Neural cell (in vitro differentiated cells): ENCODE measurements around the gene DST. TPM values are rescaled to one million over a fixed set of nuclear protein-coding genes. Genes with fewer than 3 reads are reported as not detected.

Experiments
- H2AFZ ChIP-seq: fragments of 200-600, 300-800 bp; sonication (generic), shearing (Covaris generic); 2 replicates; pipeline ENCODE4 v1.6.0; 2014; ENCODE audit warnings: low read depth, mild to moderate bottlenecking, antibody characterized with exemption, low read length, moderate library complexity
- H3F3A ChIP-seq: fragments of 200-600 bp; shearing (Covaris generic); 2 replicates; pipeline ENCODE4 v1.6.1; 2016; ENCODE audit warnings: mild to moderate bottlenecking, moderate library complexity, mixed read lengths, antibody characterized with exemption, low read length; ENCODE audit not compliant: insufficient read depth, poor library complexity, severe bottlenecking
- H3K27ac ChIP-seq: fragments of 200-600, 300-800 bp; sonication (generic), shearing (Covaris generic); 2 replicates; pipeline ENCODE4 v1.5.1; 2014; ENCODE audit warnings: mild to moderate bottlenecking, low read length, moderate library complexity
- H3K27me3 ChIP-seq: fragments of 300-800, 200-600 bp; sonication (generic), shearing (Covaris generic); 2 replicates; pipeline ENCODE4 v1.6.0; 2014; ENCODE audit warnings: mild to moderate bottlenecking, low read depth, low read length, moderate library complexity; ENCODE audit not compliant: insufficient read depth
- H3K36me3 ChIP-seq: fragments of 300-800, 200-600 bp; sonication (generic), shearing (Covaris generic); 2 replicates; pipeline ENCODE4 v1.5.1; 2014; ENCODE audit warnings: mild to moderate bottlenecking, antibody characterized with exemption, low read length, moderate library complexity; ENCODE audit not compliant: insufficient read depth
- H3K4me2 ChIP-seq: fragments of 300-800, 200-600 bp; sonication (generic), shearing (Covaris generic); 2 replicates; pipeline ENCODE4 v1.6.0; 2014; ENCODE audit warnings: mild to moderate bottlenecking, low read length
- H3K4me3 ChIP-seq: fragments of 300-800, 200-600 bp; sonication (generic), shearing (Covaris generic); 2 replicates; pipeline ENCODE4 v1.5.1; 2014; ENCODE audit warnings: mild to moderate bottlenecking, low read length, moderate library complexity
- H3K79me2 ChIP-seq: fragments of 200-600 bp; shearing (Covaris generic); replicated peaks from 2 replicates; pipeline ENCODE4 v1.6.0; 2014; ENCODE audit warnings: mild to moderate bottlenecking, low read length, moderate library complexity; ENCODE audit not compliant: insufficient read depth
- H3K9ac ChIP-seq: fragments of 300-800, 200-600 bp; sonication (generic), shearing (Covaris generic); 2 replicates; pipeline ENCODE4 v1.6.1; 2016; ENCODE audit warnings: mild to moderate bottlenecking, low read length, mixed read lengths
- H3K9me2 ChIP-seq: fragments of 200-600 bp; shearing (Covaris generic); 2 replicates; pipeline ENCODE4 v1.6.1; 2016; ENCODE audit warnings: mild to moderate bottlenecking, low read length, mixed read lengths; ENCODE audit not compliant: insufficient read depth
- H3K9me3 ChIP-seq: fragments of 200-600, 300-800 bp; sonication (generic), shearing (Covaris generic); 2 replicates; pipeline ENCODE4 v1.6.1; 2016; ENCODE audit warnings: mild to moderate bottlenecking, mixed run types, low read length, moderate library complexity, mixed read lengths
- H4K20me1 ChIP-seq: fragments of 200-600 bp; shearing (Covaris generic); 2 replicates; pipeline ENCODE4 v1.6.1; 2016; ENCODE audit warnings: mild to moderate bottlenecking, mixed run types; ENCODE audit not compliant: insufficient read depth
- CTCF ChIP-seq: fragments of 450-650 bp; IDR thresholded peaks from 2 replicates; pipeline ENCODE4 v1.5.1; 2014; ENCODE audit warnings: antibody characterized with exemption, mild to moderate bottlenecking, moderate library complexity; ENCODE audit not compliant: poor library complexity, severe bottlenecking
- EP300 ChIP-seq: fragments of 450-650 bp; conservative IDR thresholded peaks from 2 replicates; pipeline ENCODE4 v1.6.1; 2014; ENCODE audit warnings: antibody characterized with exemption, mild to moderate bottlenecking, moderate library complexity; ENCODE audit not compliant: poor library complexity, severe bottlenecking
- EZH2 ChIP-seq: fragments of 200-600, 300-800 bp; shearing (Covaris generic), sonication (generic); IDR thresholded peaks from 2 replicates; pipeline ENCODE4 v1.6.1; 2014; ENCODE audit warnings: antibody characterized with exemption, low read length, borderline replicate concordance, mild to moderate bottlenecking; ENCODE audit not compliant: insufficient read depth, poor library complexity, severe bottlenecking
- MXI1 ChIP-seq: fragments of 450-650 bp; conservative IDR thresholded peaks from 2 replicates; pipeline ENCODE4 v1.6.1; 2014; ENCODE audit warnings: antibody characterized with exemption, mild to moderate bottlenecking; ENCODE audit not compliant: poor library complexity, severe bottlenecking
- POLR2AphosphoS5 ChIP-seq: IDR thresholded peaks from 2 replicates; pipeline ENCODE4 v1.6.1; 2012
- RAD21 ChIP-seq: fragments of 450-650 bp; conservative IDR thresholded peaks from 2 replicates; pipeline ENCODE4 v1.6.1; 2014; ENCODE audit warnings: antibody characterized with exemption, mild to moderate bottlenecking, moderate library complexity
- REST ChIP-seq: IDR thresholded peaks from 2 replicates; pipeline ENCODE4 v1.6.1; 2012; ENCODE audit warnings: borderline replicate concordance
- SMC3 ChIP-seq: fragments of 450-650 bp; conservative IDR thresholded peaks from 2 replicates; pipeline ENCODE4 v1.6.1; 2014; ENCODE audit warnings: antibody characterized with exemption, mild to moderate bottlenecking, moderate library complexity; ENCODE audit not compliant: poor library complexity
- TAF1 ChIP-seq: IDR thresholded peaks from 2 replicates; pipeline ENCODE4 v1.6.1; 2012; ENCODE audit warnings: low read depth
- polyA plus RNA-seq: library from polyadenylated mRNA; depleted of rRNA; stranded (reverse); fragments of >200 nt; gene quantifications from 2 replicates; pipeline ENCODE4 v1.2.3, GENCODE V29; 2014

Gene DST
- polyA plus RNA-seq, 1 donor from 2014 or later = 118 TPM

GRCh38 chr6:56437171-56437900 is 205.4 kb downstream of the DST start:
- Histone ChIP-seq H3K4me3 (no peak overlapping the region), H3F3A (no peaks in the 10 kb centered on the region), H3K27me3 (no peaks in the 10 kb centered on the region), H4K20me1 (no peaks in the 10 kb centered on the region), H3K36me3 (no peaks in the 10 kb centered on the region), H3K9ac (no peak overlapping the region), H3K79me2 (no peaks in the 10 kb centered on the region), H3K4me2 (no peak overlapping the region), H2AFZ (no peak overlapping the region), H3K9me2 (no peaks in the 10 kb centered on the region), H3K9me3 (no peaks in the 10 kb centered on the region), H3K27ac (no peak overlapping the region)
- TF ChIP-seq REST = no peak
- TF ChIP-seq MXI1 = no peak
- TF ChIP-seq TAF1 = no peak
- TF ChIP-seq EZH2 = no peak
- no peak for TF ChIP-seq POLR2AphosphoS5
- TF ChIP-seq EP300 = no peak
- no peak for TF ChIP-seq RAD21
- TF ChIP-seq CTCF = no peak
- TF ChIP-seq SMC3 = no peak

- no peak overlapping the region for H3K4me3 ChIP-seq
- H3K27me3 ChIP-seq = no peaks in the 10 kb centered on the region
- H3K9me3 ChIP-seq = no peaks in the 10 kb centered on the region
- no peak overlapping the region for H3K4me2 ChIP-seq
- H3K36me3 ChIP-seq = no peaks in the 10 kb centered on the region
- no peaks in the 10 kb centered on the region for H3K9me2 ChIP-seq
- H3K9ac ChIP-seq = no peak overlapping the region
- H3K27ac ChIP-seq = no peak overlapping the region
- H2AFZ ChIP-seq = no peak overlapping the region
- no peak for TF ChIP-seq MXI1
- no peak for TF ChIP-seq RAD21
- no peak for TF ChIP-seq EP300
- TF ChIP-seq EZH2 = no peak
- TF ChIP-seq REST = no peak
- no peak for TF ChIP-seq SMC3
- no peaks in the 10 kb centered on the region for H3F3A ChIP-seq
- no peaks in the 10 kb centered on the region for H4K20me1 ChIP-seq
- no peaks in the 10 kb centered on the region for H3K79me2 ChIP-seq
These were observed 206.9 kb downstream of the DST start for GRCh38 chr6:56435754-56436153.
